Sigmoid colon (tissue), 7 donors: ENCODE data around the gene CPEB3. TPM values are rescaled to one million over a fixed set of nuclear protein-coding genes. Genes with fewer than 3 reads are reported as not detected.

Experiments
- DNase-seq: peaks from one replicate; pipeline ENCODE4 v3.0.0-alpha.2; 2019
- H3K27ac ChIP-seq, 4 donors: fragments of 200-600 bp; sonication (generic); one replicate each; pipeline ENCODE4 v1.5.1; 2016 to 2019; ENCODE audit warnings: mild to moderate bottlenecking in 1 of 4
- H3K27me3 ChIP-seq, 3 donors: fragments of 200-600 bp; sonication (generic); one replicate each; pipeline ENCODE4 v1.5.1; 2019; ENCODE audit warnings: mild to moderate bottlenecking in 1 of 3
- H3K36me3 ChIP-seq, 4 donors: fragments of 200-600 bp; sonication (generic); one replicate each; pipeline ENCODE4 v1.5.1; 2016 to 2019
- H3K4me1 ChIP-seq, 4 donors: fragments of 200-600 bp; sonication (generic); one replicate each; pipeline ENCODE4 v1.5.1; 2017 to 2019
- H3K4me3 ChIP-seq, 4 donors: fragments of 200-600 bp; sonication (generic); one replicate each; pipeline ENCODE4 v1.5.1; 2017 to 2019; ENCODE audit warnings: mild to moderate bottlenecking in 2 of 4, moderate library complexity in 1 of 4
- H3K9me3 ChIP-seq, 4 donors: fragments of 200-600 bp in 3 of 4; sonication (generic) in 3 of 4; one replicate each; pipeline versions ENCODE4 v1.5.1 to v1.6.1; 2013 to 2019
- EP300 ChIP-seq, 4 donors: sonication (generic); formaldehyde crosslinking; IDR thresholded peaks; one replicate each; pipeline ENCODE4 v1.6.1; 2017; ENCODE audit warnings: antibody characterized with exemption in 4 of 4
- POLR2A ChIP-seq, 2 donors: fragments of 450-650 bp; IDR thresholded peaks; one replicate each; pipeline ENCODE4 v1.6.1; 2016; ENCODE audit warnings: antibody characterized with exemption in 2 of 2, mild to moderate bottlenecking in 2 of 2, moderate library complexity in 2 of 2
- POLR2AphosphoS5 ChIP-seq, 4 donors: sonication (generic); formaldehyde crosslinking; IDR thresholded peaks; one replicate each; pipeline ENCODE4 v1.6.1; 2017; ENCODE audit warnings: antibody characterized with exemption in 4 of 4
- WGBS, 2 donors: extraction: QIAGEN DNeasy Blood & Tissue Kit; methylation state at CpG; one replicate each; pipeline ENCODE4 v1.1.7; 2013; 5-methylcytosine and 5-hydroxymethylcytosine counted together
- intact Hi-C: fragments of 100-400 bp; cut with DNase I; formaldehyde crosslinking; loops from one replicate; pipeline ENCODE4 v1.15.1; 2023
- polyA plus RNA-seq, 3 donors: library from polyadenylated mRNA; stranded (reverse); fragments of 200-250 nt; gene quantifications; one replicate each; pipeline ENCODE4 v1.2.3, GENCODE V29; 2013
- total RNA-seq, 4 donors: library from RNA; depleted of rRNA; stranded (reverse); fragments of >200 nt; gene quantifications; one replicate each; pipeline ENCODE4 v1.1.0, GENCODE V29; 2016
- TF ChIP-seq, protein P1 (sequence below), 4 experiments: fragments of 450-650 bp in 3 of 4; fragments of 200-600 bp in 1 of 4; IDR thresholded peaks; one replicate each; pipeline ENCODE4 v1.5.1; 2016 to 2019; ENCODE audit warnings: antibody characterized with exemption in 4 of 4, mild to moderate bottlenecking in 3 of 4, moderate library complexity in 2 of 4
- donor health status: healthy with polysubstance abuse.
- donor health status: Bipolar disorder and iron deficiency.
- donor health status: healthy.

CPEB3 gene
- total and polyA plus RNA-seq, 7 donors: 1.6 to 7.7 (median 6.6) TPM

- no peak for TF ChIP-seq POLR2AphosphoS5 (IDR thresholded peaks at IDR 0.05)
- TF ChIP-seq EP300 (IDR thresholded peaks at IDR 0.05): no peak
- no peak for TF ChIP-seq POLR2A (IDR thresholded peaks at IDR 0.05)
- TF ChIP-seq, protein P1, sequence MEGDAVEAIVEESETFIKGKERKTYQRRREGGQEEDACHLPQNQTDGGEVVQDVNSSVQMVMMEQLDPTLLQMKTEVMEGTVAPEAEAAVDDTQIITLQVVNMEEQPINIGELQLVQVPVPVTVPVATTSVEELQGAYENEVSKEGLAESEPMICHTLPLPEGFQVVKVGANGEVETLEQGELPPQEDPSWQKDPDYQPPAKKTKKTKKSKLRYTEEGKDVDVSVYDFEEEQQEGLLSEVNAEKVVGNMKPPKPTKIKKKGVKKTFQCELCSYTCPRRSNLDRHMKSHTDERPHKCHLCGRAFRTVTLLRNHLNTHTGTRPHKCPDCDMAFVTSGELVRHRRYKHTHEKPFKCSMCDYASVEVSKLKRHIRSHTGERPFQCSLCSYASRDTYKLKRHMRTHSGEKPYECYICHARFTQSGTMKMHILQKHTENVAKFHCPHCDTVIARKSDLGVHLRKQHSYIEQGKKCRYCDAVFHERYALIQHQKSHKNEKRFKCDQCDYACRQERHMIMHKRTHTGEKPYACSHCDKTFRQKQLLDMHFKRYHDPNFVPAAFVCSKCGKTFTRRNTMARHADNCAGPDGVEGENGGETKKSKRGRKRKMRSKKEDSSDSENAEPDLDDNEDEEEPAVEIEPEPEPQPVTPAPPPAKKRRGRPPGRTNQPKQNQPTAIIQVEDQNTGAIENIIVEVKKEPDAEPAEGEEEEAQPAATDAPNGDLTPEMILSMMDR (IDR thresholded peaks at IDR 0.05): no peak
- H3K36me3 ChIP-seq: peaks cover 0 to 72% (median 12%) of the 10 kb centered on the region in 4 donors
- H3K4me1 ChIP-seq: no peaks in the 10 kb centered on the region
- no peak for DNase-seq
- H3K4me3 ChIP-seq: no peak overlapping the region
- H3K27me3 ChIP-seq: no peaks in the 10 kb centered on the region
- H3K9me3 ChIP-seq: no peaks in the 10 kb centered on the region
- no peak overlapping the region for H3K27ac ChIP-seq
- intact Hi-C loops: no loop called here
Measured at GRCh38 chr10:92010047-92010735, 280.7 kb downstream of the CPEB3 start.

DNA sequence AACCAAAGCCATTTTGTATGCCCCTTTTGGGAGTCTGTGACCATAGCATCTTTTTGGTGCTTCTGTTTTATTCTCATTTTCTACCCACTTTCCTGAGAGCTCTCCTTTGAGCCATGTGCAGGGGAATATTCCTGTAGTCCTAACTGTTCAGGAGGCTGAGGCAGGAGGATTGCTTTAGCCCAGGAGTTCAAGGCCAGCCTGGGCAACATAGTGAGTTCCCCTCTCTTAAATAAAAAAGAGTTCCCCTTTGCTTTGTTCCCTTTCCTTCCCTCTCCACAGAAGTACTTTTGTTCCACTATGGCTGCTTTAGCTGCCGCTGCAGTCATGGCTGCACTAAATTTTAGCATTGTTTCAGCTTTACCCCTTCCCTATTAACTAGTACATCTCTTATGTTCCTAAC is 281.4 kb downstream of the CPEB3 start:
- no peak for DNase-seq
- TF ChIP-seq POLR2AphosphoS5 (IDR thresholded peaks at IDR 0.05): no peak
- TF ChIP-seq POLR2A (IDR thresholded peaks at IDR 0.05): no peak
- no peak for TF ChIP-seq EP300 (IDR thresholded peaks at IDR 0.05)
- TF ChIP-seq, protein P1 (IDR thresholded peaks at IDR 0.05): no peak
- Histone ChIP-seq H3K27ac (no peak overlapping the region), H3K27me3 (no peaks in the 10 kb centered on the region), H3K4me3 (no peak overlapping the region), H3K36me3 (peaks cover 4 to 72% (median 8%) of the 10 kb centered on the region in 4 donors), H3K4me1 (no peaks in the 10 kb centered on the region), H3K9me3 (no peaks in the 10 kb centered on the region)
- intact Hi-C loops: no loop called here
- 92 to 100% methylated on average over 1 of the region's 1 CpG for WGBS, 2 donors

DNA sequence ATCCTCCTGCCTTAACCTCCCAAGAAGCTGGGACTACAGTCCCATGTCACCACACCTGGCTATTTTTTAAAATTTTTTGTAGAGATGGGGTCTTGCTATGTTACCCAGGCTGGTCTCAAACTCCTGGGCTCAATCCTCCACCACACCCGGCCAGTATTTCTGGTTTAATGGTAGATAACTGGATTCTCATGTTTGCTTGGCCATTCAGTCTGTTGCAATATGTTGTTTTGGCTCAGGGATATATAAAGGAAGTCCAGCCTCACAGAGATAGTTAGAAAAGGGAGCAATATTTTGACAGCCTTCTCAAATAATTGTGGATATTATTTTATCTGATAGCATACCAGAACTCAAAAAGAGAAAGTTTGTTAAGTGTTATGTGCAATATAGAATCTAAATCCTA is 284.9 kb downstream of the CPEB3 start:
- Histone ChIP-seq H3K36me3 (peaks cover 0 to 64% (median 5%) of the 10 kb centered on the region in 4 donors), H3K4me1 (no peaks in the 10 kb centered on the region), H3K9me3 (no peaks in the 10 kb centered on the region), H3K27ac (no peak overlapping the region), H3K27me3 (no peaks in the 10 kb centered on the region), H3K4me3 (no peak overlapping the region)
- intact Hi-C loops: no loop called here
- 96 to 100% methylated on average over 1 of the region's 1 CpG for WGBS, 2 donors
- TF ChIP-seq EP300 (IDR thresholded peaks at IDR 0.05) (no peak), POLR2AphosphoS5 (IDR thresholded peaks at IDR 0.05) (no peak), POLR2A (IDR thresholded peaks at IDR 0.05) (no peak)
- TF ChIP-seq, protein P1 (IDR thresholded peaks at IDR 0.05): no peak
- no peak for DNase-seq

- Histone ChIP-seq H3K9me3 (no peaks in the 10 kb centered on the region), H3K36me3 (peaks cover 0 to 57% (median 5%) of the 10 kb centered on the region in 4 donors), H3K27ac (no peak overlapping the region), H3K4me1 (no peaks in the 10 kb centered on the region), H3K4me3 (no peak overlapping the region), H3K27me3 (no peaks in the 10 kb centered on the region)
- TF ChIP-seq EP300 (IDR thresholded peaks at IDR 0.05): no peak
- no peak for TF ChIP-seq POLR2AphosphoS5 (IDR thresholded peaks at IDR 0.05)
- TF ChIP-seq, protein P1 (IDR thresholded peaks at IDR 0.05): no peak
- no peak for TF ChIP-seq POLR2A (IDR thresholded peaks at IDR 0.05)
- no peak for DNase-seq
- intact Hi-C loops: no loop called here
- WGBS, 2 donors: 92 to 93% methylated on average over 2 of the region's 2 CpGs
Measured at GRCh38 chr10:92003258-92003657, 287.6 kb downstream of the CPEB3 start.

- Histone ChIP-seq H3K27me3 (no peaks in the 10 kb centered on the region), H3K27ac (no peak overlapping the region), H3K36me3 (peaks cover 0 to 64% (median 7%) of the 10 kb centered on the region in 4 donors), H3K9me3 (no peaks in the 10 kb centered on the region), H3K4me1 (no peaks in the 10 kb centered on the region), H3K4me3 (no peak overlapping the region)
- DNase-seq: no peak
- intact Hi-C loops: no loop called here
- 96 to 98% methylated on average over 2 of the region's 2 CpGs for WGBS, 2 donors
- TF ChIP-seq POLR2AphosphoS5 (IDR thresholded peaks at IDR 0.05) (no peak), POLR2A (IDR thresholded peaks at IDR 0.05) (no peak)
- TF ChIP-seq, protein P1 (IDR thresholded peaks at IDR 0.05): no peak
Measured at GRCh38 chr10:92001995-92002394, 288.9 kb downstream of the CPEB3 start.
